Endothelial cell of umbilical vein (primary cell): ENCODE results near the gene TMPRSS7.

ENCODE experiments used
- CTCF ChIP-seq, 2 donors: IDR thresholded peaks; 1 replicate in 1 of 2; 2 replicates in 1 of 2; pipeline ENCODE4 v1.5.1; 2011; ENCODE audit warnings: low read length in 2 of 2, mild to moderate bottlenecking in 2 of 2, moderate library complexity in 2 of 2, control low read depth in 1 of 2, inconsistent platforms in 1 of 2, low read depth in 1 of 2; ENCODE audit not compliant: insufficient read depth in 1 of 2; ENCODE audit errors: extremely low read depth in 1 of 2
- EZH2 ChIP-seq: IDR thresholded peaks from 2 replicates; pipeline ENCODE4 v1.6.1; 2012; ENCODE audit warnings: borderline replicate concordance, low read depth, mild to moderate bottlenecking, moderate library complexity, low read length, inconsistent platforms; ENCODE audit not compliant: severe bottlenecking
- FOS ChIP-seq: IDR thresholded peaks from 2 replicates; pipeline ENCODE4 v1.6.1; 2011; ENCODE audit warnings: mild to moderate bottlenecking, low read length, moderate library complexity, borderline replicate concordance; ENCODE audit not compliant: insufficient read depth
- MAX ChIP-seq: IDR thresholded peaks from 2 replicates; pipeline ENCODE4 v1.6.1; 2011; ENCODE audit not compliant: insufficient read depth, insufficient read length
- MYC ChIP-seq: IDR thresholded peaks from one replicate; pipeline ENCODE4 v1.6.1; 2011; ENCODE audit warnings: mild to moderate bottlenecking, low read depth, low read length
- POLR2A ChIP-seq: IDR thresholded peaks from 2 replicates; pipeline ENCODE4 v1.6.1; 2012; ENCODE audit warnings: low read depth, mild to moderate bottlenecking, control low read depth, low read length
- POLR2AphosphoS5 ChIP-seq: IDR thresholded peaks from 2 replicates; pipeline ENCODE4 v1.6.1; 2012; ENCODE audit warnings: low read depth, mild to moderate bottlenecking, control low read depth, low read length, moderate library complexity; ENCODE audit not compliant: insufficient read depth

GRCh38 chr3:112030901-112031300 is 3.6 kb upstream of the TMPRSS7 start:
- TF ChIP-seq CTCF (IDR thresholded peaks at IDR 0.05; ENCODE audit: extremely low read depth in 1 of 2, insufficient read depth in 1 of 2, low read depth in 1 of 2, low read length in 2 of 2) (no peak), POLR2AphosphoS5 (no peak), EZH2 (no peak), POLR2A (no peak), FOS (no peak), MYC (no peak), MAX (no peak)
